Stimulated activated naive CD4-positive, alpha-beta T cell (primary cell): ENCODE data around the gene EZR.
"Not testable (repeated sequence)": the region's sequence is repeated elsewhere in the genome, so short reads cannot be mapped to it uniquely, and the experiment has no call there.

ENCODE experiments used
- DNase-seq, 6 experiments: peaks; one replicate each; lab custom pipeline; 2025; lab: John Stamatoyannopoulos, UW

EZR gene

DNA sequence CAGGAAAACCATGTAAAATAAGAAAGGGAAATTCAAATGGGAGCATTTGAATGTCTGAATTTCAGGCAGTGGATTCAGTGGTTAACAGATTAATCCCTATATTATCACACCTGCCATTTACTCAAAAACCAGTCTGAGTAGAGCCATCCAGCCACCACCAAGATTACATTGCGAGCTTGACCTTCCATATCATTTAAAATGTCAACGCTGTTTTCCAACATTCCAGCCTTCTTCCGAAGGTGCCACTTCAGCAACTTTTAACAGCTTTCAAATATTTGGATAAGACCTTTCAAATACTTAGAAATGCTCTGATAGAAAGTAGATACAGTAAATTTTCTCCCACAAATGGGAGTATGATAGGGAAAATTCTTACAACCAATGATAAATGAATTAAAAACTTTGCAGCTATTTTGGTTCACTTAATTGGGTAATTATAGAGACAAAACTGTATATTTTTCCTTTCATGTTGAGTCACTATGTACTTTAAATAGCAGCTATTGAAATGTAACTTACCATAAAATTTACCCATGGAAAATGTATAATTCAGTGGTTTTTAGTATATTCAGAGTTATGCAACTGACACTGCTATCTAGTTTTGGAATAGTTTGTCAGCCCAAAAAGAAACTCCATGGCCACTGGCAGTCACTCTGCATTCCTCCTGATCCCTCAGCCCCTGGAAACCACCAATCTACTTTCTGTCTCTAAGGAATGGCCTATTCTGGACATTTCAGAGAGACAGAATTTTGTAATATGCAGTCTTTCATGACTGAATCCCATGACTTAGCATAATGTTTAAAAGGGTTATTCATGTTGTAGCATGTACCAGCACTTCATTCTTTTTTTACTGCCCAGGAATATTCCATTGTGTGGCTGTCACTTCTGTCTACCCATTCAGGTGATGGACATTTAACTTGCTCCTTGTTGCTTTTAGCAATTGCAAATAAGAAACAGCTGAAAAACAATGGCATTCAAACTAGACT is 21.5 kb downstream of the EZR start:
- no peak for DNase-seq

DNA sequence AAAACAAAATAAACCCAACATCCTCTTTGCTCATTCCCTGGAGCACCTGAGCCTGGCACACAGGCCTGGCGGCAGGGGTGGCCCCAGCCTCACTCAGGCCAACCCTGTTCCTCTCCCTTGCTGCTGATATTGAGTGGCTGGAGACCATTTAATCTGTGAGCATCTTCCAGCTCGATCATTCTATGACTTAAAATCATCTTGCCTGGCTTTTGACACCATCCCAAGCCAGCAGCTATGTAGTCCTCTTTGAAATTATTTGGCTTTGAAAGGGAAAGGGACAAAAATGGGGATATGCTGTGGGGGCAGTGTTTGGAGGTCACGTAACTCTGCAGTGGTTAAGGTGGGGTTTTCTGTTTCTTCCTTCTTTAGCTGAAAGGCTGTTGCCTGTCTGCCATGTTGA is 22.8 kb downstream of the EZR start:
- DNase-seq: no peak

DNA sequence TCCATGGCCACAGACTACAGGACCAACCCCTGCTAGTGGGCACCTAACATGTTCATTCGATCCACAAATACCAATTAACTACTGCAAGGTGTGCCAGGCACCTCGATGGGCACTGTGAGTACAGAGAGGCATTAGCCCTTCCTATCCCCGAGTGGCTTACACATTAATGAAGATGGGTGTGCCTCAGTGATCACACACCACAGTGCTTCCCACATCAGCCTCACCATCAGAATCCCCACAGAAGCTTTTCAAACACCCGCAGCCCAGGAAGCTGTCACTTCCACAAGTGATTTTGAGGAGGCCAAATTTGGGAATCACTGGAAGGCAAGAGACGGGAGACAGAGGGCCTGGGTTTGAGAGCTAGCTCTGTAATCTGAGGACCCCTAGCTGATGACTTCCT is 23.7 kb downstream of the EZR start:
- DNase-seq: no peak

GRCh38 chr6:158793432-158793831 is 25.7 kb downstream of the EZR start:
- peak in 2 of 6 experiments; percentile 18 to 21 for DNase-seq

GRCh38 chr6:158792505-158792904 is 26.7 kb downstream of the EZR start:
- not testable (repeated sequence) for DNase-seq

GRCh38 chr6:158791274-158791855 is 27.8 kb downstream of the EZR start:
- no peak for DNase-seq

- peak; percentile 23 to 73 (median 54) for DNase-seq
These were observed 29.9 kb downstream of the EZR start for GRCh38 chr6:158789115-158789917.

DNA sequence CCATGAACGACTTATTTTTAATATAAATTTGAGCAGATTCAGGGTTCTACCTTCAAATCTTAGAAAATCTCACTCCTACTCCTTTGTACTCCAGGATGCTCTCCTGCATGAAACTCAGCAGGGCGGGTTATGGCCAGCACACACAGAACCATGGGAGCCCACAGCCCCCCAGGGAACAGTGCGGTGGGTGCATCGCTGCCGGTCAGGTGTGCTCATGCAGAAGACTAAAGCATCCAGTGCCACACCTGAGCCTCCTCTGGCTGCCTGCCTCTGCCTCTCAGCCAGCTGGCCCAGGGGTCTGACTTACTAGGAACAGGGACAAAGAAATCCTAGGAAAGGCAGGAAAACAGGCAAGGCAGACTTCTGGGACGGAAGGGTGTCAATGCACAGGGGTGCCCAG is 31.8 kb downstream of the EZR start:
- DNase-seq: no peak

GRCh38 chr6:158786645-158787304 is 32.4 kb downstream of the EZR start:
- DNase-seq: no peak

- no peak for DNase-seq
These were observed 34.1 kb downstream of the EZR start for GRCh38 chr6:158785036-158785435.

GRCh38 chr6:158784505-158784904 is 34.7 kb downstream of the EZR start:
- DNase-seq: no peak

- DNase-seq: no peak
These were observed 35.3 kb downstream of the EZR start for GRCh38 chr6:158783851-158784250.

- DNase-seq: no peak
These were observed 36.1 kb downstream of the EZR start for GRCh38 chr6:158783167-158783450.

GRCh38 chr6:158782432-158783166 is 36.6 kb downstream of the EZR start:
- no peak for DNase-seq

DNA sequence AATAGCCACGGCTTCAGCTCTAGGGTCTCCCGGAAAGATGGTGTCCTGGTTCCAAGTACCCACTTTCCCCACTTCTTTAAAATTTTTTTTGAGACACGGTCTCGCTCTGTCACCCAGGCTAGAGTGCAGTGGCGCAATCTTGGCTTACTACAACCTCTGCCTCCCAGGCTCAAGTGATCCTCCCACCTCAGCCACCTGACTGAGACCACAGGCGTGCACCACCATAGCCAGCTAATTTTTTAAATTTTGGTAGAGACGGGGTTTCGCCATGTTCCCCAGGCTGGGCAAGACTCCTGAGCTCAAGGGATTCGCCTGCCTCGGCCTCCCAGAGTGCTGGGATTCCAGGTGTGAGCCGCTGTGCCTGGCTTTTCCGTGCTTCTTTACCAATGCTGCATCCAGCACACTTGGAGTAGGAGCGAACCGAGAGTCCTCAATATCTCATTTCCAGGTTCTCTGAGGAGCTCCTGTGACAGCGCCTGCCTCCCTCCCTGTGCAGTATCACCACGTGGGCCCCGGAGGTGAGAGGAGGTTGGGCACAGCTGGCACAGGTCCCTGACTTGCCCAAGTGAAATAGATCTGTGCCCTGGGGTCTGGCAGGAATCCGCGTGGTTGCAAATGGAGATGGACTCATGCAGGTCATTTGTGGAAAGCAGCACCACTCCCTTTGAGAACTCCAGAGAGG is 37.3 kb downstream of the EZR start:
- DNase-seq: no peak

DNA sequence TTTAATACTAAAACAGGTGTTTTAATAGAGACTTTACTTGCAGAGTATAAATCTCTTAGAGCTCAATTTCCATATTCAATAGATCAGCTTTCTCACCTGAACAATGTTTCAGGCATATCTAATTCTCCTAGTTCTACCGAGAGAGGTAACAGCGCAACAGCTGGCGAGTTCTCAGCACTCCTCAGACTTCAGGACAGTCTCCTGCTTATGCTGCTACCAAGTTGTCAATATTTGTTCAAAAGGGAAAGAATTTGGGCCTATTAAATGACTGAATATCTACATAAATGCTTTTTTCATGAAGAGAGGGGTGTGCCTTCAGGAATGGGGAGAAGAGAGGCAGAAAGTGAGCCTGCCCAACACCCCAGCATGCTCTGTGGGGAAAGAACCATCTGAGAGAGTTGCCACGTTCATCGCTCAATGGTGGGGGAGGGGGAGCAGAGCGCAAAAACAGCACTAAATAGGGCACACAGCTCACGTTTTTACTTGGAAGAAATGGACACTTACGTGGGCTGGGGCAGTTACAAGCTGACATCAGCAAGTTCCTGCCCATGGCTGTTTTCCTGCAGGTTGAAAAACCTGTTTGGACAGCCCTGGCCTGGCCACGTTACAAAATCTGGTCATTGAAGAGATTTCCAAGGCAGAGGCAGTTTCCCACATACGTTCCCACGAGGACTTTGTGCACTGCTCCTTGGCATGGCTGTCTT is 38.0 kb downstream of the EZR start:
- DNase-seq: no peak

- DNase-seq: no peak
These were observed 38.8 kb downstream of the EZR start for GRCh38 chr6:158780246-158780884.

DNA sequence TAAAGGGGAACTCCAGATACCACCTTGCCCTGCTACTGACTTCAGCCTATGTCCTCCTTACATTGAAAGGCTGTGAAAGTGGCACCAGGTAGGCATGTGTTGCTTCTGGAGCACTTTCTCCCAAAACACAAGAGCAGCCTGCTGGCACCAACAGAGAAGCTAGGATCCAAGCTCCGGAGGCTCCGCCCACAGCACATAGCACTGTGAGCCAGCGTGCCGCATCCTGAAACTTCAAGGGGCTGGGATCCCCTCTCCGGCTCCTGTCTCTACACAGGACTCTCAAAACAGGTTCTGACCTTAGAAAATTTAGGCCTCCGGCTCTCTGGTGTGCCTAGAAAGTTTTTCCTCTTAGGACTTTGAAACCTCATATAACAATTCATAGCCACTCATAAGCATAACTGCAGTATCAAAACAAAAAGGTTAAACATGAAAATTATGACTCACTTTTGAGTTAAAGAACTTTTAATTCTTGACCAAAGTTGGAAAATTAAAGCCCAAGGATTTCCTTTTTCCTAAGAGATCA is 41.1 kb downstream of the EZR start:
- no peak for DNase-seq

GRCh38 chr6:158777510-158777909 is 41.7 kb downstream of the EZR start:
- DNase-seq: no peak

GRCh38 chr6:158776737-158777136 is 42.4 kb downstream of the EZR start:
- no peak for DNase-seq
